ENCODE measurements around the gene CD1B.
"Not testable (repeated sequence)": the region's sequence is repeated elsewhere in the genome, so short reads cannot be mapped to it uniquely, and the experiment has no call there.

CD1B gene

DNA sequence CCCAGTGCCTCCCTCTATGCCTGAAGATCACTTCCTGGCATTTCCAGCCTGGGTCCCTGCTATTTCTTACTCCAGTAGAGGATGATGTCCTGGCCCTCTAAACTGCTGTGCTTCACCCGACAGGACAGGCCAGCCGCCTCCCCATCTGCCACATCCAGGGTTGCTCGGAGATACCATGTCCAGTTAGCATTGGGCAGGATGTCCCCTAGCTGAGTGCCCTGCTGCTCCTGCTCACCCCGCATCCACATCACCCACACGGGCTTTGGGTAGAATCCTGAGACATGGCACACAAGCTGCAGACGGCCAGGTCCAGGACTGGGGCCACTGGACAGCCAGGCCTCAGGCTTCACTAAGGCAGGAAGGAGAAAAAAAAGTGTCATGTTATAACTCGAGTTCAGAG lies 2.0 kb downstream of the CD1B start:
- DNase-seq (ENCODE audit: low read depth in 2 of 2, low spot score in 1 of 2): no peak

DNA sequence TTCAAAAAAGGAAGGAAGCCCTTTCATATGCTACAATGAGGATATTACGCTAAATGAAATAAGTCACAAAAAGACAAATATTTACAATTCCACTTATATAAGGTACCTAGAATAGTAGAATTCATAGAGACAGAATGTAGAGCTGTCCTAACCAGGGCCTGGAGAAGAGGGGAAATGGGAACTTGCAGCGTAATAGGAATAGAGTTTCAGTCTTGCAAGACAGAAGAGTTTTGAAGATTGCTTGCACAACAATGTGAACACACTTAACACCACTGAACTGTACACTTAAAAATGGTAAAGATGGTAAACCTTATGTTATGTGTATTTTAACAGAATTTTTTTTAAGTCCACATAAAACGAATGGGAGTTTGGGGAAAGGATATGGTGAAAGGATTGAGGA lies 2.9 kb downstream of the CD1B start:
- no peak for DNase-seq (ENCODE audit: low read depth in 2 of 2, low spot score in 1 of 2)

DNA sequence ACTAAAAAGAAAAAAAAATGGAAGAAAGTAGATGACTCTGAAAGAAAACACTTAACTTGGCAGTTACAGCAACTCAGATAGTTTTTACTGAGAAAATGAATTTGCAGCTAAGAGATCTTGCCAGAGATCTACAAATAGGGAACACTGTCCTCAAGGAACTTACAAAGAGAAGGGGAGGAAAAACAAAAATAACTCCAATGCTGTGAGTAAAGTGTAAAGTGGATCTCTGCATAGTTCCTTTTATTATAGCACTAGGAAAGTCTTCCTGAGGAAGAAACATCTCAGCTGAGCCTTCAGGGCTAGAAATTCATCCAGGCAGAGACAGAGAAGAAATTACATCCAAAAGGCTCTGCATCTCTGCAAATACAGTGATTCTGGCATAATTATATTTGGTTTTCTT lies 3.9 kb downstream of the CD1B start:
- DNase-seq (ENCODE audit: low read depth in 2 of 2, low spot score in 1 of 2): no peak

DNA sequence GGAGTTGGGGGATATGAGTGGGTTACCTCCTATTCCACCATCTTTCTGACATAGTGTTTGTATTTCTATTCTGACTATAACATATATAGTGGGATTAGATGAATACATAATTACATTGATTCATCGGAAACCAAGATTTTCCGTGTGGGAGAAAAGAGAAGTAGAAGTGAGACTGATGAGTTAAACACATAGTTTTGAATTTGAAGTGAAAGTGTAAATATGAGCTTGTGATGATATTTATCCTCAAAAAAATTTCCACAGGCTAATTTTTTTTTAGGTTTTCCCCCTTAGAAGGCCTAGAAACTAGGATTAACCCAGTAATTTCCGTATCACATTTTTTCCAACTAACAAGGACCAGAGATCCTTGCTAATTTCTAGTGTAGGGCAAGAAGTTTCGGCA lies 6.9 kb downstream of the CD1B start:
- no peak for DNase-seq (ENCODE audit: low read depth in 2 of 2, low spot score in 1 of 2)

DNA sequence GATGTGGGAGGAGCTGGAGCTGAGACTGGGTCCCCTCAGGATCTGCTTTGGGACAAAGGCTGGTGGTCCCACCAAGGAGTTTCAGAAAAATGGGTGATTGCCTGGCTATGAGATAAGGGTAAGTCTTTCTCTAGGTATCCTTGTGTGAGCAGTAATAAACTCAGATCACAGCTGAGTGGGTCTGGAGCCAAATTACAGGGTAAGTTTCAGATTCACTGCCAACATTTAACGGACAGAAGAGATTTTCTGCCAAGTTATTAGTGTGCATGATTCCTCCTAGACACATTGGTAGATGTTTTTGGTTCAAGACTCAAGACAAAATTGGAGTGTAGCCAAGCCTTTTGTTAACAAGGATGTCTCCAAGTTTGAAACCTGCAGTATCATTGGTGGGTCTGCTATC lies 7.5 kb downstream of the CD1B start:
- no peak for DNase-seq (ENCODE audit: low read depth in 2 of 2, low spot score in 1 of 2)

DNA sequence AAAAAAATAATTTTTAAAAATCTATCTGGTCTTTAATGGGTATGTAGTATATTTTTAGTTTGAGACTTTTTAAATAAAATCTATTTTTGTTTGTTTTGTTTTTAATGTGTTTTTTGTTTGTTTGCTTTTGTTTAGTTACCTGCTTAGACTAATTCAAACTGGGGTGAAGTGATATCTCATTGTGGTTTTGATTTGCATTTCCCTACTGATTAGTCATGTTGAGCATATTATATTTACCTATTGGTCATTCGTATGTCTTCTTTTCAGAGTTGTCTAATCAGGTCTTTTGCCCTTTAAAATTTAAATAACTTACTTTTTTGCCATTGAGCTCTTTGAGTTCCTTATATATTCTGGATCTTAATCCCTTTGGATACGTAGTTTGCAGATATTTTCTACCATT lies 20.3 kb downstream of the CD1B start:
- DNase-seq (ENCODE audit: low read depth in 2 of 2, low spot score in 1 of 2): no peak

DNA sequence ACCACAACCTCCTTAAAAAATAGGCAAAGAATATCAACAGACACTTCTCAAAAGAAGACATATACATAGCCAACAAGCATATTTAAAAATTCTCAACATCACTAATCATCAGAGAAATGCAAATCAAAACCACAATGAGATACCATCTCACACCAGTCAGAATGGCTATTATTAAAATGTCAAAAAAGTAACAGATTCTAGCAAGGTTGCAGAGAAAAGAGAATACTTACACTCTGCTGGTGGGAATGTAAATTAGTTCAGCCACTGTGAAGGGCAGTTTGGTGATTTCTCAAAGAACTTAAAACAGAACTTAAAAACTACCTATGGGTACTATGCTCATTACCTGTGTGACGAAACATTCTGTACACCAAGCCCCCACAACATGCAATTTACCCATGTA lies 20.7 kb downstream of the CD1B start:
- DNase-seq (ENCODE audit: low read depth in 2 of 2, low spot score in 1 of 2): no peak

DNA sequence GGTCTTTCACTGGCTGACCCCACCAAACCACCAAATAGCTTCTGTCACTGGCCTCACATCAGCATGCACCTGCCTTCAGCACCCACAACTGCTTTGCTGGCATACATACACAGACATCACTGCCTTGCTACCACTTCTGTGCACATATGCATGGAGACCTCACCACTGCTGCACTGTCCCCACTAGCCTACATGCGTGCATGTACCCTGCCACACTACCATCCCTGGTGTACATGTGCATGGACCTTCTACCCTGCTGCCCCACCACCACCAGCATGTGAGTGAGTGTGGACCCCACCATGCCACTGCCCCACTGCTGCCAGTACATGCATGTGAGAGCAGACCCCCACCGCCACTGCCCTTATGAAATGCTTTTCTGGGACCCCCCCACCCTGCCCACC lies 35.5 kb downstream of the CD1B start:
- no peak for DNase-seq (ENCODE audit: low read depth in 2 of 2, low spot score in 1 of 2)

DNA sequence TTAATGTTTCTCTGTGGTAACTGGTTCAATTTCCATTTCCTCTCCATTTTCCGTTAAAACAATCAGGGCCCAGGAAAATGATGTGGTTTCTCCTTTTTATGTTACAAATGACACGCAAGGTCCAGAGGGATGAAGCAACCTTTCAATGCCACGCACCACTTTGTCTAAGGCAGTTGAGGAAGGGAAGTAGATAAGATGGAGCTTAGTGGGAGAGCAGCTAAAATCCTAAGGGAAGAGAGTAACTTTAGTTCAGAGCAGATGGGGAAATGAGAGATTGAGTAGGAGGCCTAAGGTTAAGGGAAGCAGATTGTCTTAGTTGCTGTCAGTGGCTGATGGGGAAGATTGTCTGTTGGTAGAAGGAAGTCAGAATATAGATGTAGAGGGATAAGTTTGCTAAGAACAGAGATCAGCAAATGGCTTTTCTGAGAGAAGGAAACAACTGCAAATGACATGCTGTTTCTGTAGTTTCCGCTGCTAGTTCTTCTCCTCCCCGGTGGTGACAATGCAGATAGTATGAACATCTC lies 40.9 kb downstream of the CD1B start:
- DNase-seq (ENCODE audit: low read depth in 2 of 2, low spot score in 1 of 2): no peak

DNA sequence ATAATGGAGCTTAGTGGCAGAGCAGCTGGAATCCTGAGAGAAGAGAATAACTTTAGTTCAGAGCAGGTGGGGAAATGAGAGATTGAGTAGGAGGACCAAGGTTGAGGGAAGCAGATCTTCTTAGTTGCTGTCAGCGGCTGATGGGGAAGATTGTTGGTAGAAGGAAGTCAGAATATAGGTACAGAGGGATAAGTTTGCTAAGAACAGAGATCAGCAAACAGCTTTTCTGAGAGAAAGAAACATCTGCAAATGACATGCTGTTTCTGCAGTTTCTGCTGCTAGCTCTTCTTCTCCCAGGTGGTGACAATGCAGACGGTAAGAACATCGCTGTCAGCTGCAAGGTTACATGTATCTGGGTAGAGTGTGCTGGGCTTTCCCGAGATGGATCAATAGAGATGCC lies 41.5 kb downstream of the CD1B start, which contains the start of gene CD1C:
CD1C (plus strand) TSS at position 113 of the 400 bp plus-strand sequence; CDS start at position 255, 142 bp downstream.
- DNase-seq (ENCODE audit: low read depth in 2 of 2, low spot score in 1 of 2): no peak

DNA sequence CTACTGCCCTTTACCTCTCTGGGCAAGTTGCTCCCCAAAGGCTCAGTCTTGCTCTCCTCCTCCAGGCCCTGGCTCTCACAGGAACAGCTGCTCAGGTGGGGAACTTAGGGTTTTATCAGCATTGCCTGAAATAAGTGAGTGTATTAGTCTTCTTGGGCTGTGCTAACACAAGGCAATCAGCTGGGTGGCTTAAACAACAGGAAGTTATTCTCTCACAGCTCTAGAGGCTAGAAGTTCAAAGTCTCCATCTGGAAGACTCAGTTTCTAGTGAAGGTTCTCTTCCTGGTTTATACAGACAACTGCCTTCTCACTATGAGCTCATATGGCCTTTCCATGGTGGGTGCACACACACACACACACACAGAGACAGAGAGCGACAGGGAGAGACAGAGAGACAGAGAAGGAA lies 44.4 kb downstream of the CD1B start:
- DNase-seq (ENCODE audit: low read depth in 2 of 2, low spot score in 1 of 2): no peak

DNA sequence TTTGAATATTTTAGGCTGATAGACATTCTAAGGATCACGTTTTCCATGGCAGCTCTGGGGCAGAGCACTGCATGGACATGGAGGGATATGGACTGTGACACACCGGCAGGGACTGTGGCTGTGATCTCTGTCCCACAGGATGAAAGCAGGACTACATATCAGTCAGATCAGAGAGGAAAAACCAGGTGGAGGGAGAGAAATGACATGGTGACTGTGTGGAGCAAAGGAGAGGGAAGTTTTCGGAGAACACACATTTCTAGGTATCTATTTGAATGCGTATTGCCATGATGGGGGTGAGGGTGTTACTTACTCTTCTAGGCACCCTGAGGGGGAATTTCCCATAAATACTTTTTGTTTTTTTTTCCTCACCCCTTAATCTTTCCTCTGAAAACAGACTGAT lies 44.8 kb downstream of the CD1B start:
- no peak for DNase-seq (ENCODE audit: low read depth in 2 of 2, low spot score in 1 of 2)

DNA sequence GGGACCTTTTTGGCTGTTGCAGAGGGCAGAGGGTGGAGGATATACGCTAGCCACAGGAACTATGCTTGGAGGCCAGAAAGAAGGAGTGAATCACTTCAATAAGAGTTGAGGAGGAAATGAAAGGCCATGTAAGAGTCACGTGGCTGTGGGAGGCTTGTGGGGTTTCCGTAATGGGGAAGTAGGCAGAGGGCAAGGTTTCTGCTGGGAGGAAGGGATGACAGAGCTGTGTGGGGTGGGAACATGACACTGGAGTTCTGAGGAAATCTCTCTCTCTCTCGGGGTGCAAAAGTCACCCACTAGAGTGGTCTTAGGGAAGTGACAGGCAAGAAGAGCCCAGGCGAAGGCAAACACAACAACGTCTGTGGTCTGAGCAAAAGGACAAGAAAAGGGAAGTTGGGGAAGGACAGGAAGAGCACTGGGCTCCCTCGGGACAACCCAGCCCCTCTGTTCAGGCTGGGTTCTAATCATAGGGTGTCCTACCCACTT lies 45.5 kb downstream of the CD1B start:
- no peak for DNase-seq (ENCODE audit: low read depth in 2 of 2, low spot score in 1 of 2)

DNA sequence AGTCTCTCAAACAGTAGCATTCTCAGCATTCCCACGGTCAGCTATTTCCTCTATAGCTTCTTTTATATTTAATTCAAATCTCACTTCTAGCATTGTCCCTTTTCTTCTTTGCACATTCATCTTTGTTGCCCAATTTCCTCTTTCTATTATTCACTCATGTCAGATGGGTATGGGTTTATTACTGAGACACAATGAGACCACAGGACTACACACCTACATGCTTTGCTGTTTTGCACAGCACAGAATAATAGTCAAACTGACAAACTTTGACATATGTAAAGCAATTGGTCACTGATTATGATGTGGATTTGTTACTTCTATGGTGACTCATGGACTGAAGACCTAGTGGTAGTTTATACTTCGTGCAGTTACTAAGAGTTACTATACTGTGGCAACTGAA lies 47.4 kb downstream of the CD1B start:
- no peak for DNase-seq (ENCODE audit: low read depth in 2 of 2, low spot score in 1 of 2)

DNA sequence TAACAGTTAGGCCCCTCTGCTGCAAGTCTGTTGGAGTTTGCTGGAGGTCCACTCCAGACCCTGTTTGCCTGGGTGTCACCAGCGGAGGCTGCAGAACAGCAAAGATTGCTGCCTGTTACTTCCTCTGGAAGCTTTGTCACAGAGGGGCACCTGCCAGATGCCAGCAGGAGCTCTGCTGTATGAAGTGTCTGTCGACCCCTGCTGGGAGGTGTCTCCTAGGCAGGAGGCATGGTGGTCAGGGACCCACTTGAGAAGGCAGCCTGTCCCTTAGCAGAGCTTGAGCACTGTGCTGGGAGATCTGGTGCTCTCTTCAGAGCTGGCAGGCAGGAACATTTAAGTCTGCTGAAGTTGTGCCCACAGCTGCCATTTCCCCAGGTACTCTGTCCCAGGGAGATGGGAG lies 48.9 kb downstream of the CD1B start:
- DNase-seq (ENCODE audit: low read depth in 2 of 2, low spot score in 1 of 2): not testable (repeated sequence)
